Neural cell (in vitro differentiated cells): ENCODE results near the gene KLHL36. TPM values are rescaled to one million over a fixed set of nuclear protein-coding genes. Genes with fewer than 3 reads are reported as not detected.

ENCODE experiments used
- H2AFZ ChIP-seq: fragments of 200-600, 300-800 bp; sonication (generic), shearing (Covaris generic); 2 replicates; pipeline ENCODE4 v1.6.0; 2014; ENCODE audit warnings: low read depth, mild to moderate bottlenecking, antibody characterized with exemption, low read length, moderate library complexity
- H3F3A ChIP-seq: fragments of 200-600 bp; shearing (Covaris generic); 2 replicates; pipeline ENCODE4 v1.6.1; 2016; ENCODE audit warnings: mild to moderate bottlenecking, moderate library complexity, mixed read lengths, antibody characterized with exemption, low read length; ENCODE audit not compliant: insufficient read depth, poor library complexity, severe bottlenecking
- H3K27ac ChIP-seq: fragments of 200-600, 300-800 bp; sonication (generic), shearing (Covaris generic); 2 replicates; pipeline ENCODE4 v1.5.1; 2014; ENCODE audit warnings: mild to moderate bottlenecking, low read length, moderate library complexity
- H3K27me3 ChIP-seq: fragments of 300-800, 200-600 bp; sonication (generic), shearing (Covaris generic); 2 replicates; pipeline ENCODE4 v1.6.0; 2014; ENCODE audit warnings: mild to moderate bottlenecking, low read depth, low read length, moderate library complexity; ENCODE audit not compliant: insufficient read depth
- H3K36me3 ChIP-seq: fragments of 300-800, 200-600 bp; sonication (generic), shearing (Covaris generic); 2 replicates; pipeline ENCODE4 v1.5.1; 2014; ENCODE audit warnings: mild to moderate bottlenecking, antibody characterized with exemption, low read length, moderate library complexity; ENCODE audit not compliant: insufficient read depth
- H3K4me2 ChIP-seq: fragments of 300-800, 200-600 bp; sonication (generic), shearing (Covaris generic); 2 replicates; pipeline ENCODE4 v1.6.0; 2014; ENCODE audit warnings: mild to moderate bottlenecking, low read length
- H3K4me3 ChIP-seq: fragments of 300-800, 200-600 bp; sonication (generic), shearing (Covaris generic); 2 replicates; pipeline ENCODE4 v1.5.1; 2014; ENCODE audit warnings: mild to moderate bottlenecking, low read length, moderate library complexity
- H3K79me2 ChIP-seq: fragments of 200-600 bp; shearing (Covaris generic); replicated peaks from 2 replicates; pipeline ENCODE4 v1.6.0; 2014; ENCODE audit warnings: mild to moderate bottlenecking, low read length, moderate library complexity; ENCODE audit not compliant: insufficient read depth
- H3K9ac ChIP-seq: fragments of 300-800, 200-600 bp; sonication (generic), shearing (Covaris generic); 2 replicates; pipeline ENCODE4 v1.6.1; 2016; ENCODE audit warnings: mild to moderate bottlenecking, low read length, mixed read lengths
- H3K9me2 ChIP-seq: fragments of 200-600 bp; shearing (Covaris generic); 2 replicates; pipeline ENCODE4 v1.6.1; 2016; ENCODE audit warnings: mild to moderate bottlenecking, low read length, mixed read lengths; ENCODE audit not compliant: insufficient read depth
- H3K9me3 ChIP-seq: fragments of 200-600, 300-800 bp; sonication (generic), shearing (Covaris generic); 2 replicates; pipeline ENCODE4 v1.6.1; 2016; ENCODE audit warnings: mild to moderate bottlenecking, mixed run types, low read length, moderate library complexity, mixed read lengths
- H4K20me1 ChIP-seq: fragments of 200-600 bp; shearing (Covaris generic); 2 replicates; pipeline ENCODE4 v1.6.1; 2016; ENCODE audit warnings: mild to moderate bottlenecking, mixed run types; ENCODE audit not compliant: insufficient read depth
- EP300 ChIP-seq: fragments of 450-650 bp; conservative IDR thresholded peaks from 2 replicates; pipeline ENCODE4 v1.6.1; 2014; ENCODE audit warnings: antibody characterized with exemption, mild to moderate bottlenecking, moderate library complexity; ENCODE audit not compliant: poor library complexity, severe bottlenecking
- EZH2 ChIP-seq: fragments of 200-600, 300-800 bp; shearing (Covaris generic), sonication (generic); IDR thresholded peaks from 2 replicates; pipeline ENCODE4 v1.6.1; 2014; ENCODE audit warnings: antibody characterized with exemption, low read length, borderline replicate concordance, mild to moderate bottlenecking; ENCODE audit not compliant: insufficient read depth, poor library complexity, severe bottlenecking
- MXI1 ChIP-seq: fragments of 450-650 bp; conservative IDR thresholded peaks from 2 replicates; pipeline ENCODE4 v1.6.1; 2014; ENCODE audit warnings: antibody characterized with exemption, mild to moderate bottlenecking; ENCODE audit not compliant: poor library complexity, severe bottlenecking
- POLR2AphosphoS5 ChIP-seq: IDR thresholded peaks from 2 replicates; pipeline ENCODE4 v1.6.1; 2012
- REST ChIP-seq: IDR thresholded peaks from 2 replicates; pipeline ENCODE4 v1.6.1; 2012; ENCODE audit warnings: borderline replicate concordance
- TAF1 ChIP-seq: IDR thresholded peaks from 2 replicates; pipeline ENCODE4 v1.6.1; 2012; ENCODE audit warnings: low read depth
- polyA plus RNA-seq: library from polyadenylated mRNA; depleted of rRNA; stranded (reverse); fragments of >200 nt; gene quantifications from 2 replicates; pipeline ENCODE4 v1.2.3, GENCODE V29; 2014

The KLHL36 gene
- polyA plus RNA-seq, 1 donor from 2014 or later = 43.8 TPM

- Histone ChIP-seq H3F3A (no peaks in the 10 kb centered on the region), H4K20me1 (no peaks in the 10 kb centered on the region), H3K27me3 (no peaks in the 10 kb centered on the region), H3K27ac (no peak overlapping the region), H3K9me3 (peaks cover 3% of the 10 kb centered on the region), H2AFZ (no peak overlapping the region), H3K4me3 (no peak overlapping the region), H3K4me2 (no peak overlapping the region), H3K9me2 (no peaks in the 10 kb centered on the region), H3K36me3 (no peaks in the 10 kb centered on the region), H3K9ac (no peak overlapping the region), H3K79me2 (peaks cover 11% of the 10 kb centered on the region)
- no peak for TF ChIP-seq TAF1
- TF ChIP-seq EP300 = no peak
- TF ChIP-seq POLR2AphosphoS5 = no peak
- TF ChIP-seq EZH2 = no peak
- no peak for TF ChIP-seq MXI1
- no peak for TF ChIP-seq REST
These were observed 41.2 kb upstream of the KLHL36 start for GRCh38 chr16:84607061-84607460.

- no peaks in the 10 kb centered on the region for H4K20me1 ChIP-seq
These were observed 40.6 kb upstream of the KLHL36 start for GRCh38 chr16:84607694-84608093.

More at GRCh38 chr16:84607694-84608093, 40.6 kb upstream of the KLHL36 start:
- TF ChIP-seq MXI1 = no peak
- no peak for TF ChIP-seq POLR2AphosphoS5
- TF ChIP-seq REST = no peak
- H3K27ac ChIP-seq = no peak overlapping the region
- H3K36me3 ChIP-seq = no peaks in the 10 kb centered on the region
- peaks cover 3% of the 10 kb centered on the region for H3K9me3 ChIP-seq
- H3K4me3 ChIP-seq = no peak overlapping the region
- no peak overlapping the region for H3K4me2 ChIP-seq
- H3K9me2 ChIP-seq = no peaks in the 10 kb centered on the region
- H3K79me2 ChIP-seq = peaks cover 11% of the 10 kb centered on the region
- H2AFZ ChIP-seq = no peak overlapping the region
- H3K9ac ChIP-seq = no peak overlapping the region
- H3F3A ChIP-seq = no peaks in the 10 kb centered on the region
- no peaks in the 10 kb centered on the region for H3K27me3 ChIP-seq
